Measurements from ENCODE around the gene NQO2. TPM values are rescaled to one million over a fixed set of nuclear protein-coding genes. Genes with fewer than 3 reads are reported as not detected.
"Not testable (repeated sequence)": the region's sequence is repeated elsewhere in the genome, so short reads cannot be mapped to it uniquely, and the experiment has no call there.

NQO2 gene
- total and polyA plus RNA-seq, 2 donors: 16.4 to 21.7 TPM

DNA sequence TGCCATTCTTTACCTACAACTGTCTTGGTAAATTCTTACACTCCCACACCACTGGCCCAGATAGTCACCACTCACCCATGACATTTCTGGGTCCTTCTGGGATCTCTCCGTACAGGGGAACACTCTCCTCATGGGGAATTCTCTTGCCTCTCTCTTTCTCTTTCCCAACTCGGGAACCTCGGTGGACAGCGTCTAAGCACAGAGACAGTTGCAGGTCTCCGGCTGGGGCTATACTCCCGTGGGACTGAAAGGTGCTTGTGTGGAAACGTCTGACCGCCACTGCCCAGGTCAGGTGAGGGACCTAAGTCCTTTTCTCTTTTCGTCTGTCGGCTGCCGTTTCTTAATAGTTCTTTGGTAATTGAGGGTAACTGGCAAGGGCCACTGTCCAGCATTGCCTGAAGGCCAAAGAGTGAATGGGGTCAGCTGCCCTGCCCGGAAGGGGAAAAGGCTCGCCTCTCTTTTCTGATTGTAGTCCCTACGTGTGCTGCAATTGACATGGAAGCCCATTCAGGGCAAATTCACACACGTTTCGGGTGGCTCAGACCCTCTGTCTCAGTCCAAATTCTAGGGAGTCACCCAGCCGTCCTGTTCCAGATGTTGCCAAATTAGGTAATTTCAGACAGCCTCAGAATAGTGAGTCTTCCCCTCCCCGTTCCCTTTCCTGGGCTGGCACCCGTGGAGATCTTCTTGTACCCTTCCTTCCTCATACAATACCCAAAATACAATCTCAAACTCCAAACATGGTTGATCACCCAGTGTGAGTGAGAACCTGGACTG lies 37.4 kb downstream of the NQO2 start:
- peaks cover 0 to 4% of the 10 kb centered on the region in 2 donors for H3K4me1 ChIP-seq (ENCODE audit: control insufficient read depth in 2 of 2, insufficient read depth in 2 of 2, low read length in 2 of 2)
- 89% methylated on average over 19 of the region's 19 CpGs for WGBS
- no peaks in the 10 kb centered on the region for H3K27me3 ChIP-seq (ENCODE audit: control insufficient read depth in 2 of 2, insufficient read depth in 1 of 2, low read length in 1 of 2)
- no peaks in the 10 kb centered on the region for H3K9me3 ChIP-seq (ENCODE audit: control insufficient read depth in 2 of 2, insufficient read depth in 1 of 2, low read length in 1 of 2)
- no peaks in the 10 kb centered on the region for H3K36me3 ChIP-seq (ENCODE audit: control insufficient read depth in 2 of 2, insufficient read depth in 2 of 2, low read length in 1 of 2)
- H3K4me3 ChIP-seq (ENCODE audit: low read length in 2 of 2): no peak overlapping the region
- no peak overlapping the region for H3K27ac ChIP-seq (ENCODE audit: low read depth in 1 of 2, low read length in 1 of 2)
- DNase-seq (ENCODE audit: low read depth in 6 of 9, low spot score in 9 of 9): no peak

GRCh38 chr6:3037638-3038365 lies 38.1 kb downstream of the NQO2 start:
- DNase-seq (ENCODE audit: low read depth in 6 of 9, low spot score in 9 of 9): no peak
- Histone ChIP-seq H3K4me1 (ENCODE audit: control insufficient read depth in 2 of 2, insufficient read depth in 2 of 2, low read length in 2 of 2) (no peaks in the 10 kb centered on the region), H3K27ac (ENCODE audit: low read depth in 1 of 2, low read length in 1 of 2) (no peak overlapping the region), H3K36me3 (ENCODE audit: control insufficient read depth in 2 of 2, insufficient read depth in 2 of 2, low read length in 1 of 2) (no peaks in the 10 kb centered on the region), H3K9me3 (ENCODE audit: control insufficient read depth in 2 of 2, insufficient read depth in 1 of 2, low read length in 1 of 2) (no peaks in the 10 kb centered on the region), H3K4me3 (ENCODE audit: low read length in 2 of 2) (no peak overlapping the region), H3K27me3 (ENCODE audit: control insufficient read depth in 2 of 2, insufficient read depth in 1 of 2, low read length in 1 of 2) (no peaks in the 10 kb centered on the region)
- WGBS: 94% methylated on average over 7 of the region's 7 CpGs

DNA sequence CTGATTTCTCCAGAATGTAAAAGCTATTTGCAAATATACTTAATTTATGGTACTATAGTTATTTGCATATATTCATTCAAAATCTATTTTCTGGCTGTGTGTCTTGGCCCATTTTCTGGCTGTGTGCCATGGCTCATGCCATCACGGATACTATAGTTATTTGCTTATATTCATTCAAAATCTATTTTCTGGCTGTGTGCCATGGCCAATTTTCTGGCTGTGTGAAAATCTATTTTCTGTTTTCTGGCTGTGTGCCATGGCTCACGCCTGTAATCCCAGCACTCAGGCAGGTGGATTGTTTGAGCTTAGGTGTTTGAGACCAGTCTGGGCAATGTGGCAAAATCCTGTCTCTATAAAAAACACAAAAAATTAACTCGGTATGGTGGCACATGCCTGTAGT lies 39.7 kb downstream of the NQO2 start:
- DNase-seq (ENCODE audit: low read depth in 6 of 9, low spot score in 9 of 9): no peak
- Histone ChIP-seq H3K4me1 (ENCODE audit: control insufficient read depth in 2 of 2, insufficient read depth in 2 of 2, low read length in 2 of 2) (no peaks in the 10 kb centered on the region), H3K4me3 (ENCODE audit: low read length in 2 of 2) (no peak overlapping the region), H3K36me3 (ENCODE audit: control insufficient read depth in 2 of 2, insufficient read depth in 2 of 2, low read length in 1 of 2) (no peaks in the 10 kb centered on the region), H3K9me3 (ENCODE audit: control insufficient read depth in 2 of 2, insufficient read depth in 1 of 2, low read length in 1 of 2) (no peaks in the 10 kb centered on the region), H3K27me3 (ENCODE audit: control insufficient read depth in 2 of 2, insufficient read depth in 1 of 2, low read length in 1 of 2) (no peaks in the 10 kb centered on the region), H3K27ac (ENCODE audit: low read depth in 1 of 2, low read length in 1 of 2) (no peak overlapping the region)
- 90% methylated on average over 3 of the region's 3 CpGs for WGBS

- H3K4me3 ChIP-seq (ENCODE audit: low read length in 2 of 2): no peak overlapping the region
- no peaks in the 10 kb centered on the region for H3K36me3 ChIP-seq (ENCODE audit: control insufficient read depth in 2 of 2, insufficient read depth in 2 of 2, low read length in 1 of 2)
- WGBS: 98% methylated on average over 3 of the region's 3 CpGs
- no peaks in the 10 kb centered on the region for H3K9me3 ChIP-seq (ENCODE audit: control insufficient read depth in 2 of 2, insufficient read depth in 1 of 2, low read length in 1 of 2)
- no peaks in the 10 kb centered on the region for H3K4me1 ChIP-seq (ENCODE audit: control insufficient read depth in 2 of 2, insufficient read depth in 2 of 2, low read length in 2 of 2)
- H3K27me3 ChIP-seq (ENCODE audit: control insufficient read depth in 2 of 2, insufficient read depth in 1 of 2, low read length in 1 of 2): no peaks in the 10 kb centered on the region
- no peak overlapping the region for H3K27ac ChIP-seq (ENCODE audit: low read depth in 1 of 2, low read length in 1 of 2)
- DNase-seq (ENCODE audit: low read depth in 6 of 9, low spot score in 9 of 9): no peak
Measured at GRCh38 chr6:3041147-3041546, 41.5 kb downstream of the NQO2 start.

- H3K4me1 ChIP-seq (ENCODE audit: control insufficient read depth in 2 of 2, insufficient read depth in 2 of 2, low read length in 2 of 2): no peaks in the 10 kb centered on the region
- 98% methylated on average over 2 of the region's 2 CpGs for WGBS
- no peaks in the 10 kb centered on the region for H3K36me3 ChIP-seq (ENCODE audit: control insufficient read depth in 2 of 2, insufficient read depth in 2 of 2, low read length in 1 of 2)
- no peaks in the 10 kb centered on the region for H3K27me3 ChIP-seq (ENCODE audit: control insufficient read depth in 2 of 2, insufficient read depth in 1 of 2, low read length in 1 of 2)
- no peak overlapping the region for H3K27ac ChIP-seq (ENCODE audit: low read depth in 1 of 2, low read length in 1 of 2)
- no peaks in the 10 kb centered on the region for H3K9me3 ChIP-seq (ENCODE audit: control insufficient read depth in 2 of 2, insufficient read depth in 1 of 2, low read length in 1 of 2)
- no peak overlapping the region for H3K4me3 ChIP-seq (ENCODE audit: low read length in 2 of 2)
- no peak for DNase-seq (ENCODE audit: low read depth in 6 of 9, low spot score in 9 of 9)
Measured at GRCh38 chr6:3041606-3042005, 41.9 kb downstream of the NQO2 start.

GRCh38 chr6:3045369-3045768 lies 45.7 kb downstream of the NQO2 start:
- DNase-seq (ENCODE audit: low read depth in 6 of 9, low spot score in 9 of 9): no peak
- H3K27ac ChIP-seq (ENCODE audit: low read depth in 1 of 2, low read length in 1 of 2): no peak overlapping the region
- no peaks in the 10 kb centered on the region for H3K9me3 ChIP-seq (ENCODE audit: control insufficient read depth in 2 of 2, insufficient read depth in 1 of 2, low read length in 1 of 2)
- H3K4me1 ChIP-seq (ENCODE audit: control insufficient read depth in 2 of 2, insufficient read depth in 2 of 2, low read length in 2 of 2): no peaks in the 10 kb centered on the region
- H3K27me3 ChIP-seq (ENCODE audit: control insufficient read depth in 2 of 2, insufficient read depth in 1 of 2, low read length in 1 of 2): no peaks in the 10 kb centered on the region
- H3K36me3 ChIP-seq (ENCODE audit: control insufficient read depth in 2 of 2, insufficient read depth in 2 of 2, low read length in 1 of 2): no peaks in the 10 kb centered on the region
- WGBS: 78% methylated on average over 5 of the region's 5 CpGs
- H3K4me3 ChIP-seq (ENCODE audit: low read length in 2 of 2): no peak overlapping the region

DNA sequence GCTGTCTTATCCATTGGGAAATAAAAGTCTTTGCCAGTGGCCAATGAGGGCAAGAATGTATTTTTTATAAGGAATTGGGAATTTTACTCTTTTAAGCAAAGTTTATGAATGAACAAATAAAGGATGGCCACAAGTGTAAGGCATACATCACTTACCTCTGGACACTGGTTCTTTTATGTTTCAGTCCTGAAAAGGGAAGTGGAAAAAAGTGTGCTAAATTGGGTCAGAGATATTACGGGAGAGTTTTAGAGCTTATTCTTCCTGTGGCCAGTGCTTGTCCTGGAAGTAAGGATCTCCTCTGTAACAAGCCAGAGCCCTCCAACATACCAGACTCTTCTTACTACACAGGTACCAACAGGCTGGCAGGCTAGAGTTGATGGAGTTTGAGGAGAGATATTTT lies 46.1 kb downstream of the NQO2 start:
- H3K4me1 ChIP-seq (ENCODE audit: control insufficient read depth in 2 of 2, insufficient read depth in 2 of 2, low read length in 2 of 2): no peaks in the 10 kb centered on the region
- no peaks in the 10 kb centered on the region for H3K36me3 ChIP-seq (ENCODE audit: control insufficient read depth in 2 of 2, insufficient read depth in 2 of 2, low read length in 1 of 2)
- H3K4me3 ChIP-seq (ENCODE audit: low read length in 2 of 2): no peak overlapping the region
- no peak overlapping the region for H3K27ac ChIP-seq (ENCODE audit: low read depth in 1 of 2, low read length in 1 of 2)
- H3K9me3 ChIP-seq (ENCODE audit: control insufficient read depth in 2 of 2, insufficient read depth in 1 of 2, low read length in 1 of 2): no peaks in the 10 kb centered on the region
- no peak for DNase-seq (ENCODE audit: low read depth in 6 of 9, low spot score in 9 of 9)
- 86% methylated on average over 1 of the region's 1 CpG for WGBS
- H3K27me3 ChIP-seq (ENCODE audit: control insufficient read depth in 2 of 2, insufficient read depth in 1 of 2, low read length in 1 of 2): no peaks in the 10 kb centered on the region

DNA sequence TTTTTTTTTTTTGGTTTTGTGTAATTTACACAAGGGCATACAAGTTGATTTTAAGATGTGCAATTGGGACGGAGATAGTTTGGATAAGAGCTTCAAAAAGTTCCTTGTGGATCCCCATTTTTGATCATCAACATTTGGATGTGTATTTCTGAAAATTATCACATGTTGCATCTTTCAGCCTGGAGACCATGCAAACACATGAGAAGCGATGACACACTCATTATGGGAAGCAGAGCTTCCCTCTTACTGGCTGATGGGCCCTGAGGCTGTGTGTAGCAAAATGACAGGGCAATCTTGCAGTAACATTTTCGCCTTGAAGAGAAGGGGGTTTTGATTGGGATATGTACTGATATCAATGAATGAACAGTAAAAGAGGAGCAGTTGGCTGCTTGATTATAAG lies 46.6 kb downstream of the NQO2 start:
- Histone ChIP-seq H3K36me3 (ENCODE audit: control insufficient read depth in 2 of 2, insufficient read depth in 2 of 2, low read length in 1 of 2) (no peaks in the 10 kb centered on the region), H3K4me1 (ENCODE audit: control insufficient read depth in 2 of 2, insufficient read depth in 2 of 2, low read length in 2 of 2) (no peaks in the 10 kb centered on the region), H3K27me3 (ENCODE audit: control insufficient read depth in 2 of 2, insufficient read depth in 1 of 2, low read length in 1 of 2) (no peaks in the 10 kb centered on the region), H3K27ac (ENCODE audit: low read depth in 1 of 2, low read length in 1 of 2) (no peak overlapping the region), H3K9me3 (ENCODE audit: control insufficient read depth in 2 of 2, insufficient read depth in 1 of 2, low read length in 1 of 2) (no peaks in the 10 kb centered on the region), H3K4me3 (ENCODE audit: low read length in 2 of 2) (no peak overlapping the region)
- no peak for DNase-seq (ENCODE audit: low read depth in 6 of 9, low spot score in 9 of 9)
- WGBS: 96% methylated on average over 3 of the region's 3 CpGs

DNA sequence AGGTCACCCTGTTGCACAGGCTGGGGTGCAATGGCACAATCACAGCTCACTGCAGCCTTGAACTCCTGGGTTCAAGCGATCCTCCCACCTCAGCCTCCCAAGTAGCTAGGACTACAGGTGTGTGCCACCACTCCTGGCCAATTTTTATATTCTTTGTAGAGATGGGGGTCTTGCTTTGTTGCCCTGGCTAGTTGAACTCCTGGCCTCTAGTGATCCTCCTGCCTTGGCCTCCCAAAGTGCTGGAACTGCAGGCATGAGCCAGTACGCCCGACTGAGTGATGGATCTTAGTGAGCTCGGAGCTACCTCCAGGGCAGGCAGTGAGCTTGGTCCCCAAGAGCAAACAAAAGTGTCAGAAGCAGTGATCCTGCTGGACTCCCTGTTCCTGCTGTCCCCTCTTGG lies 48.3 kb downstream of the NQO2 start:
- WGBS: 88% methylated on average over 4 of the region's 4 CpGs
- H3K36me3 ChIP-seq (ENCODE audit: control insufficient read depth in 2 of 2, insufficient read depth in 2 of 2, low read length in 1 of 2); H3K4me1 ChIP-seq (ENCODE audit: control insufficient read depth in 2 of 2, insufficient read depth in 2 of 2, low read length in 2 of 2); H3K4me3 ChIP-seq (ENCODE audit: low read length in 2 of 2); H3K9me3 ChIP-seq (ENCODE audit: control insufficient read depth in 2 of 2, insufficient read depth in 1 of 2, low read length in 1 of 2); DNase-seq (ENCODE audit: low read depth in 6 of 9, low spot score in 9 of 9); H3K27ac ChIP-seq (ENCODE audit: low read depth in 1 of 2, low read length in 1 of 2); H3K27me3 ChIP-seq (ENCODE audit: control insufficient read depth in 2 of 2, insufficient read depth in 1 of 2, low read length in 1 of 2): not testable (repeated sequence)

Data from thymus (tissue), 11 donors.